B cell (primary cell): ENCODE measurements around the gene S100A14. TPM values are rescaled to one million over a fixed set of nuclear protein-coding genes. Genes with fewer than 3 reads are reported as not detected.
"Not testable (repeated sequence)": the region's sequence is repeated elsewhere in the genome, so short reads cannot be mapped to it uniquely, and the experiment has no call there.

Experiments
- ATAC-seq: fragments of 200-7000 bp; cut with Tn5 transposase; one replicate; pipeline ENCODE4 v1.10.0; 2021; ENCODE audit warnings: low read depth, mild to moderate bottlenecking, moderate number of reproducible peaks, moderate library complexity
- CTCF ChIA-PET: fragments of 350-600 bp; sonication (Branson Sonifier 250); formaldehyde crosslinking; loops from one replicate; lab custom pipeline; 2021; ENCODE audit warnings: antibody characterized with exemption, inconsistent platforms; lab: Charles Lee
- POLR2A ChIA-PET: fragments of 350-600 bp; sonication (Branson Sonifier 250); formaldehyde crosslinking; loops from one replicate; lab custom pipeline; 2021; ENCODE audit warnings: antibody characterized with exemption; lab: Charles Lee
- DNase-seq: peaks from one replicate; pipeline ENCODE4 v3.0.0; 2013
- H2AFZ ChIP-seq: 2 replicates; pipeline ENCODE4 v1.6.1; 2012; ENCODE audit warnings: mild to moderate bottlenecking, low read depth, low read length; ENCODE audit not compliant: insufficient read depth, poor library complexity, severe bottlenecking
- H3K27ac ChIP-seq, 2 donors: 1 replicate in 1 of 2; 2 replicates in 1 of 2; pipeline ENCODE4 v1.5.1; 2012 to 2013; ENCODE audit warnings: low read length in 2 of 2, mild to moderate bottlenecking in 2 of 2, moderate library complexity in 1 of 2
- H3K27me3 ChIP-seq, 4 experiments: fragments of 200-600 bp in 1 of 4; sonication (generic) in 1 of 4; replicated peaks in 1 of 4; 1 replicate in 2 of 4; 2 replicates in 2 of 4; pipeline versions ENCODE4 v1.6.1 to v1.7.0; 2013 to 2016; ENCODE audit warnings: low read length in 3 of 4, mild to moderate bottlenecking in 2 of 4, mixed read lengths in 1 of 4, moderate library complexity in 1 of 4; ENCODE audit not compliant: insufficient read depth in 4 of 4, control insufficient read depth in 3 of 4; ENCODE audit errors: control extremely low read depth in 1 of 4
- H3K36me3 ChIP-seq, 2 experiments: replicated peaks in 1 of 2; 1 replicate in 1 of 2; 2 replicates in 1 of 2; pipeline versions ENCODE4 v1.6.1 to v1.7.1; 2013; ENCODE audit warnings: low read length in 1 of 2; ENCODE audit not compliant: insufficient read depth in 2 of 2, control insufficient read depth in 1 of 2; ENCODE audit errors: control extremely low read depth in 1 of 2, extremely low read depth in 1 of 2
- H3K4me1 ChIP-seq, 2 donors: fragments of 200-600 bp in 1 of 2; sonication (generic) in 1 of 2; 1 replicate in 1 of 2; 2 replicates in 1 of 2; pipeline versions ENCODE4 v1.5.1 to v1.6.1; 2013 to 2017; ENCODE audit warnings: low read length in 2 of 2; ENCODE audit not compliant: control insufficient read depth in 2 of 2, insufficient read depth in 2 of 2
- H3K4me2 ChIP-seq: replicated peaks from 2 replicates; pipeline ENCODE3; 2012; ENCODE audit warnings: mild to moderate bottlenecking, low read depth, low read length; ENCODE audit not compliant: poor library complexity, severe bottlenecking
- H3K4me3 ChIP-seq, 5 experiments: fragments of 200-600 bp in 1 of 5; sonication (generic) in 1 of 5; 1 replicate in 3 of 5; 2 replicates in 2 of 5; pipeline versions ENCODE4 v1.5.1 to v1.7.0; 2011 to 2016; ENCODE audit warnings: low read length in 4 of 5, mild to moderate bottlenecking in 4 of 5, low read depth in 2 of 5, control low read depth in 1 of 5, moderate library complexity in 1 of 5; ENCODE audit not compliant: insufficient read depth in 1 of 5; ENCODE audit errors: control extremely low read depth in 1 of 5, extremely low read depth in 1 of 5
- H3K79me2 ChIP-seq: fragments of 200-600 bp; sonication (generic); one replicate; pipeline ENCODE4 v1.6.0; 2016; ENCODE audit warnings: low read length; ENCODE audit not compliant: control insufficient read depth, insufficient read depth
- H3K9ac ChIP-seq: fragments of 200-600 bp; sonication (generic); 2 replicates; pipeline ENCODE4 v1.6.1; 2017; ENCODE audit warnings: mild to moderate bottlenecking, low read length, moderate library complexity
- H3K9me3 ChIP-seq, 3 donors: one replicate each; pipeline versions ENCODE4 v1.6.1 to v1.7.1; 2013; ENCODE audit warnings: low read length in 2 of 3; ENCODE audit not compliant: control insufficient read depth in 2 of 3, insufficient read depth in 1 of 3; ENCODE audit errors: control extremely low read depth in 1 of 3
- H4K20me1 ChIP-seq: 2 replicates; pipeline ENCODE4 v1.6.0; 2012; ENCODE audit warnings: mild to moderate bottlenecking, low read length; ENCODE audit not compliant: insufficient read depth, control insufficient read depth, poor library complexity, severe bottlenecking
- H3K27ac Mint-ChIP-seq: one replicate; pipeline ENCODE4 v1.8.0; 2021; ENCODE audit warnings: mixed read lengths
- H3K27me3 Mint-ChIP-seq: one replicate; pipeline ENCODE4 v1.8.0; 2021; ENCODE audit warnings: mixed read lengths
- H3K4me1 Mint-ChIP-seq: one replicate; pipeline ENCODE4 v1.8.0; 2021; ENCODE audit warnings: mixed read lengths
- H3K4me3 Mint-ChIP-seq: one replicate; pipeline ENCODE4 v1.8.0; 2021; ENCODE audit warnings: mixed read lengths
- H3K9me3 Mint-ChIP-seq: one replicate; pipeline ENCODE4 v1.8.0; 2022; ENCODE audit warnings: mixed read lengths; ENCODE audit not compliant: insufficient read depth
- CTCF ChIP-seq: fragments of 200-600 bp; IDR thresholded peaks from one replicate; pipeline ENCODE4 v1.8.0; 2022; ENCODE audit warnings: antibody characterized with exemption, mild to moderate bottlenecking
- EZH2 ChIP-seq: IDR thresholded peaks from 2 replicates; pipeline ENCODE4 v1.6.1; 2012; ENCODE audit warnings: borderline replicate concordance, low read depth, mild to moderate bottlenecking, moderate library complexity, low read length; ENCODE audit not compliant: insufficient read depth, poor library complexity, severe bottlenecking
- WGBS: methylation state at CpG from one replicate; pipeline ENCODE4 v1.1.5; 2013; ENCODE audit warnings: missing lambda C conversion rate; ENCODE audit not compliant: insufficient coverage; 5-methylcytosine and 5-hydroxymethylcytosine counted together
- intact Hi-C: fragments of 100-400 bp; cut with micrococcal nuclease; formaldehyde crosslinking; loops from one replicate; pipeline ENCODE4 v1.10.0; 2022
- polyA plus RNA-seq: library from polyadenylated mRNA; depleted of rRNA; stranded (reverse); fragments of >200 nt; gene quantifications from 2 replicates; pipeline ENCODE4 v1.2.3, GENCODE V29; 2012
- total RNA-seq, 2 donors: library from RNA; stranded (reverse); fragments of 120-200 nt in 1 of 2; gene quantifications; 1 replicate in 1 of 2; 2 replicates in 1 of 2; pipeline versions ENCODE4 v1.2.3 to v1.2.4, GENCODE V29; 2013 to 2022

Gene S100A14
- total and polyA plus RNA-seq, 2 donors (not counting 1 experiment from before 2014, with no cell fraction given) = not detected

DNA sequence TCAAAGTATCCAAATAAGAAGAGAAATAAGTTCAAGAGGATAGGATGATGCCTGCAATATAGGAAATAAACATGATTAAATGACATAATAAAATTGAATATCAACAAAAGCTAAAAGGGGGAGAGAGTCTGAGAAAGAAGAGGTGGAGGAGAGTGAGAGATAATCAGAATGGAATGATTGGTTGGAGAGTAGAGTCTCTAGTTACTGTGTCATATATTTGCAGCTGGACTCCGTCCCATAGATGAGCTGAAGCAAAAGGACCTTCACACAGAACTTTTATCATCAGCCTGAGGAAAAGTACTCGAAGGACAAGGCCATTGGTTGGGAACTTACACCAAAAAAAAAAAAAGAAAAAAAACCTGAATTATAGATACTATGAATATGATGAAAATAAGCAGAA is 27.6 kb downstream of the S100A14 start:
- Histone ChIP-seq H3K4me1 (no peaks in the 10 kb centered on the region), H3K9me3 (no peaks in the 10 kb centered on the region), H3K4me2 (no peak overlapping the region), H2AFZ (no peak overlapping the region), H3K36me3 (no peaks in the 10 kb centered on the region), H3K79me2 (no peaks in the 10 kb centered on the region), H4K20me1 (no peaks in the 10 kb centered on the region), H3K27ac (no peak overlapping the region), H3K9ac (no peak overlapping the region), H3K27me3 (no peaks in the 10 kb centered on the region), H3K4me3 (no peak overlapping the region)
- DNase-seq (no peak), ATAC-seq (no peak)
- no peaks in the 10 kb centered on the region for H3K9me3 Mint-ChIP-seq
- TF ChIP-seq EZH2 (no peak), CTCF (no peak)
- no CpG with 5 or more reads among the region's 2 CpGs for WGBS
- H3K27ac Mint-ChIP-seq = no peak overlapping the region
- ChIA-PET POLR2A (interaction anchor here (0.7 kb wide), 1 partner anchor 61 kb away, joined by 5 read pairs; no protein-coding TSS in a partner anchor), CTCF (interaction anchor here (0.9 to 1.4 kb wide), 2 partner anchors 11 to 19 kb away, joined by 5 read pairs; no protein-coding TSS in a partner anchor)
- no peaks in the 10 kb centered on the region for H3K4me1 Mint-ChIP-seq
- intact Hi-C loops = no loop called here
- H3K4me3 Mint-ChIP-seq = no peak overlapping the region
- peaks cover 10% of the 10 kb centered on the region for H3K27me3 Mint-ChIP-seq

- H3K27ac Mint-ChIP-seq, H3K9me3 Mint-ChIP-seq, intact Hi-C loops, H3K4me2 ChIP-seq, H3K4me1 ChIP-seq, H3K36me3 ChIP-seq, DNase-seq, H4K20me1 ChIP-seq, H3K4me3 ChIP-seq, H3K4me3 Mint-ChIP-seq, H3K79me2 ChIP-seq, H3K4me1 Mint-ChIP-seq, H3K27me3 ChIP-seq, H2AFZ ChIP-seq, ATAC-seq, H3K27ac ChIP-seq, H3K9me3 ChIP-seq, H3K9ac ChIP-seq: not testable (repeated sequence)
- H3K27me3 Mint-ChIP-seq = peaks cover 10% of the 10 kb centered on the region
- WGBS = 97% methylated on average over 7 of the region's 10 CpGs
- ChIA-PET POLR2A (interaction anchor here (0.7 kb wide), 1 partner anchor 62 kb away, joined by 5 read pairs; no protein-coding TSS in a partner anchor), CTCF (interaction anchor here (0.9 to 1.4 kb wide), 2 partner anchors 11 to 18 kb away, joined by 5 read pairs; no protein-coding TSS in a partner anchor)
These were observed 28.1 kb downstream of the S100A14 start for GRCh38 chr1:153588033-153588432.
